ENCODE data around the gene SETD1A. TPM values are rescaled to one million over a fixed set of nuclear protein-coding genes. Genes with fewer than 3 reads are reported as not detected.

Gene SETD1A
- total and polyA plus RNA-seq, 2 of the 4 experiments (the other 2 are of a cell fraction): 0.54 to 5.8 TPM

GRCh38 chr16:30922420-30922959, 35.1 kb upstream of the SETD1A start:
- Histone ChIP-seq H3K27ac (ENCODE audit: insufficient read depth, low read length) (peak overlapping the region; percentile 94), H2AK5ac (ENCODE audit: low read depth, low read length) (peak overlapping the region; percentile 100), H3K4me1 (ENCODE audit: control insufficient read depth, insufficient read depth, low read length) (peaks cover 2% of the 10 kb centered on the region; the same call in 1 of the 2 replicates), H2BK120ac (ENCODE audit: low read depth, low read length) (peak overlapping the region; percentile 92), H3K9me1 (ENCODE audit: insufficient read depth, low read length) (no peaks in the 10 kb centered on the region), H2AK9ac (replicated peaks; ENCODE audit: low read depth, low read length, poor library complexity) (peak overlapping the region; percentile 98), H3K9me3 (ENCODE audit: control insufficient read depth, insufficient read depth, low read length) (no peaks in the 10 kb centered on the region), H4K5ac (ENCODE audit: low read depth, low read length) (peak overlapping the region; percentile 96), H3K14ac (replicated peaks; ENCODE audit: low read depth, low read length) (peak overlapping the region; percentile 94), H3K56ac (ENCODE audit: extremely low read depth, insufficient read depth, low read length) (peak overlapping the region; percentile 92), H4K8ac (ENCODE audit: low read depth in 2 of 2, low read length in 2 of 2) (peak overlapping the region; percentile 83 to 99), H3K4me3 (ENCODE audit: insufficient read depth, low read depth, low read length) (peak overlapping the region; percentile 59), H3K4ac (ENCODE audit: low read depth, low read length) (peak overlapping the region; percentile 98), H3K36me3 (ENCODE audit: control insufficient read depth, insufficient read depth, low read length) (peaks cover 10% of the 10 kb centered on the region; the same call in 1 of the 2 replicates), H3K27me3 (ENCODE audit: control insufficient read depth, insufficient read depth, low read length) (no peaks in the 10 kb centered on the region), H3K23ac (ENCODE audit: low read depth, low read length) (peak overlapping the region; percentile 87), H2BK5ac (ENCODE audit: low read depth, low read length, poor library complexity, severe bottlenecking) (peak overlapping the region; percentile 97), H3K9ac (ENCODE audit: low read depth, low read length) (peak overlapping the region; percentile 77), H3K18ac (ENCODE audit: low read depth, low read length) (peak overlapping the region; percentile 88), H4K20me1 (ENCODE audit: insufficient read depth, low read length) (peaks cover 4% of the 10 kb centered on the region; the same call in 1 of the 2 replicates), H2BK20ac (ENCODE audit: low read depth, low read length) (peak overlapping the region; percentile 65), H2AFZ (replicated peaks; ENCODE audit: low read length, poor library complexity) (peak overlapping the region; percentile 99), H3K4me2 (ENCODE audit: low read depth, low read length) (peak overlapping the region; percentile 73), H3K79me1 (ENCODE audit: low read depth in 1 of 2, low read length in 2 of 2) (peaks cover 4 to 37% of the 10 kb centered on the region in 2 experiments; a peak in 2 of 4 replicates), H4K91ac (ENCODE audit: insufficient read depth, low read depth, low read length) (peak overlapping the region; percentile 98), H2BK15ac (ENCODE audit: low read depth, low read length) (peak overlapping the region; percentile 94; the same call in 2 of the 3 replicates)
- CTCF ChIA-PET: interaction anchor here (0.7 kb wide), 1 partner anchor 943 kb away, joined by 3 read pairs; no protein-coding TSS in a partner anchor
- 0 out of 2 replicates have a peak, but pooled peaks have one; percentile 8 for TF ChIP-seq FOS (IDR thresholded peaks at IDR 0.05; ENCODE audit: low read depth, low read length)
- 0 out of 2 replicates have a peak, but pooled peaks have one; percentile 20 for TF ChIP-seq MXI1 (IDR thresholded peaks at IDR 0.05; ENCODE audit: borderline replicate concordance, low read depth, low read length)
- TF ChIP-seq RAD21 (IDR thresholded peaks at IDR 0.05; ENCODE audit: low read length): no peak
- TF ChIP-seq ELK1 (IDR thresholded peaks at IDR 0.05; ENCODE audit: borderline replicate concordance, low read depth, low read length): no peak
- no peak for TF ChIP-seq CHD1 (IDR thresholded peaks at IDR 0.05; ENCODE audit: low read depth, low read length)
- BruUV-seq (replicated peaks): TSS peak; percentile 50
- dilution Hi-C loops (cut with HindIII; ENCODE audit: low sequenced_read_pairs, unreplicated experiment): no loop called here
- in situ Hi-C loops (cut with MboI; ENCODE audit: low sequenced_read_pairs): no loop called here
- DNase-seq (peak; percentile 99), ATAC-seq (ENCODE audit: low read depth) (peak; percentile 80)
- POLR2A ChIA-PET (ENCODE audit: unreplicated experiment): interaction anchor here (0.7 kb wide), 1 partner anchor 15 kb away, joined by 3 read pairs; no protein-coding TSS in a partner anchor
- 1% methylated on average over 15 of the region's 42 CpGs; no CpG with 5 or more reads in 1 of the 2 experiments for WGBS, 2 experiments (ENCODE audit: extremely low coverage in 2 of 2, insufficient read length in 1 of 2)
- intact Hi-C loops (cut with micrococcal nuclease): loop anchor here (5.0 kb wide), 2 partner anchors 160 to 225 kb away; partner anchors contain the start of genes CFAP119, RNF40 and SRCAP

Data from IMR-90 (cell line).